Activated CD8-positive, alpha-beta memory T cell treated with anti-CD3 and anti-CD28 coated beads, Interleukin-2, amount 50 U/mL, for 4 hours (primary cell): ENCODE data around the gene PDZD7.

ENCODE experiments used
- DNase-seq: peaks from one replicate; pipeline ENCODE4 v3.0.0-alpha.2; 2020

The PDZD7 gene

GRCh38 chr10:100962351-100963080, 68.4 kb downstream of the PDZD7 start:
- DNase-seq: no peak

GRCh38 chr10:100960251-100960650, 70.7 kb downstream of the PDZD7 start:
- DNase-seq: no peak
